Panc1 (cell line): ENCODE data around the gene VKORC1.

ENCODE experiments used
- POLR2AphosphoS5 ChIP-seq: IDR thresholded peaks from 2 replicates; pipeline ENCODE4 v1.6.1; 2012; ENCODE audit warnings: mild to moderate bottlenecking, low read depth, low read length, moderate library complexity
- SIN3A ChIP-seq: IDR thresholded peaks from 2 replicates; pipeline ENCODE4 v1.6.1; 2012; ENCODE audit warnings: low read depth, mild to moderate bottlenecking, low read length, moderate library complexity, borderline replicate concordance; ENCODE audit not compliant: insufficient read depth
- TCF7L2 ChIP-seq: IDR thresholded peaks from 2 replicates; pipeline ENCODE4 v1.6.1; 2011; ENCODE audit warnings: mild to moderate bottlenecking, low read depth, low read length, inconsistent platforms
- TF ChIP-seq, protein P1 (sequence below): fragments of 450-650 bp; IDR thresholded peaks from 2 replicates; pipeline ENCODE4 v1.5.1; 2017; ENCODE audit warnings: mild to moderate bottlenecking

DNA sequence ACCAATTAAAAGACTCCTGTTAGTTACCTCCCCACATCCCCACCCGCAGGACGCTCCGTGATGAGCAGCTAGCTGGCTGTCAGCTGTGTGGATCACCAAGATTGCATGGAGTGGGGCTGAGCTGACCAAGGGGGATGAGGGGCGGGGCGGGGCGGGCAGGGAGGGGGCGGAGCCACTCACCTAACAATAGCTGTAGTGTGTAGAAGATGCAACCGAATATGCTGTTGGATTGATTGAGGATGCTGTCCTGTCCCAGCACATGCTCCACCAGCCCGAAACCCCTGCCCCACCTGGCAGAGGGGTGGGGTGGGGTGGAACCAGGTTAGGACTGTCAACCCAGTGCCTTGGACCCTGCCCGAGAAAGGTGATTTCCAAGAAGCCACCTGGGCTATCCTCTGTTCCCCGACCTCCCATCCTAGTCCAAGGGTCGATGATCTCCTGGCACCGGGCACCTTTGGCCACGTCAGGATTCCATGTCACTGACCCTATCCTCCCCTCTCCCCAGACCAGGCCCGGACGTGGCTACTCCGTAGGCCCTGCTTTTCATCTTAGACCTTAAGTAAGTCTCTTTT, 1.4 kb downstream of the VKORC1 start:
- TF ChIP-seq, protein P1, sequence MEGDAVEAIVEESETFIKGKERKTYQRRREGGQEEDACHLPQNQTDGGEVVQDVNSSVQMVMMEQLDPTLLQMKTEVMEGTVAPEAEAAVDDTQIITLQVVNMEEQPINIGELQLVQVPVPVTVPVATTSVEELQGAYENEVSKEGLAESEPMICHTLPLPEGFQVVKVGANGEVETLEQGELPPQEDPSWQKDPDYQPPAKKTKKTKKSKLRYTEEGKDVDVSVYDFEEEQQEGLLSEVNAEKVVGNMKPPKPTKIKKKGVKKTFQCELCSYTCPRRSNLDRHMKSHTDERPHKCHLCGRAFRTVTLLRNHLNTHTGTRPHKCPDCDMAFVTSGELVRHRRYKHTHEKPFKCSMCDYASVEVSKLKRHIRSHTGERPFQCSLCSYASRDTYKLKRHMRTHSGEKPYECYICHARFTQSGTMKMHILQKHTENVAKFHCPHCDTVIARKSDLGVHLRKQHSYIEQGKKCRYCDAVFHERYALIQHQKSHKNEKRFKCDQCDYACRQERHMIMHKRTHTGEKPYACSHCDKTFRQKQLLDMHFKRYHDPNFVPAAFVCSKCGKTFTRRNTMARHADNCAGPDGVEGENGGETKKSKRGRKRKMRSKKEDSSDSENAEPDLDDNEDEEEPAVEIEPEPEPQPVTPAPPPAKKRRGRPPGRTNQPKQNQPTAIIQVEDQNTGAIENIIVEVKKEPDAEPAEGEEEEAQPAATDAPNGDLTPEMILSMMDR: no peak
- TF ChIP-seq SIN3A: no peak
- TF ChIP-seq POLR2AphosphoS5: no peak
- no peak for TF ChIP-seq TCF7L2
